CD14-positive monocyte (primary cell): ENCODE measurements around the gene BLMH. TPM values are rescaled to one million over a fixed set of nuclear protein-coding genes. Genes with fewer than 3 reads are reported as not detected.

Experiments used
- DNase-seq, 3 donors: peaks; one replicate each; pipeline ENCODE4 v3.0.0-alpha.2; 2011 to 2022
- H2AFZ ChIP-seq: 2 replicates; pipeline ENCODE4 v1.6.0; 2012; ENCODE audit warnings: mild to moderate bottlenecking, low read depth, low read length, inconsistent platforms; ENCODE audit not compliant: insufficient read depth, poor library complexity, severe bottlenecking
- H3K27ac ChIP-seq, 2 donors: 1 replicate in 1 of 2; 2 replicates in 1 of 2; pipeline ENCODE4 v1.5.1; 2012 to 2013; ENCODE audit warnings: low read length in 2 of 2, control low read depth in 1 of 2, inconsistent platforms in 1 of 2, low read depth in 1 of 2, mild to moderate bottlenecking in 1 of 2
- H3K27me3 ChIP-seq, 2 donors: one replicate each; pipeline versions ENCODE4 v1.6.0 to v1.6.1; 2011 to 2013; ENCODE audit warnings: low read length in 2 of 2; ENCODE audit not compliant: control insufficient read depth in 2 of 2, insufficient read depth in 2 of 2
- H3K36me3 ChIP-seq, 2 donors: replicated peaks in 1 of 2; 1 replicate in 1 of 2; 2 replicates in 1 of 2; pipeline versions ENCODE4 v1.5.1 to v1.6.1; 2012 to 2013; ENCODE audit warnings: low read length in 2 of 2, control low read depth in 1 of 2, inconsistent platforms in 1 of 2, mild to moderate bottlenecking in 1 of 2; ENCODE audit not compliant: insufficient read depth in 2 of 2, control insufficient read depth in 1 of 2
- H3K4me1 ChIP-seq, 2 donors: 1 replicate in 1 of 2; 2 replicates in 1 of 2; pipeline versions ENCODE4 v1.5.1 to v1.6.1; 2012 to 2013; ENCODE audit warnings: low read length in 2 of 2, control low read depth in 1 of 2, inconsistent platforms in 1 of 2, mild to moderate bottlenecking in 1 of 2, moderate library complexity in 1 of 2; ENCODE audit not compliant: insufficient read depth in 2 of 2, control insufficient read depth in 1 of 2
- H3K4me2 ChIP-seq: replicated peaks from 2 replicates; pipeline ENCODE3; 2012; ENCODE audit warnings: low read length, moderate library complexity, mild to moderate bottlenecking; ENCODE audit not compliant: poor library complexity, severe bottlenecking; ENCODE audit errors: extremely low read depth
- H3K4me3 ChIP-seq, 3 experiments: fragments of 200-600 bp in 1 of 3; sonication (generic) in 1 of 3; replicated peaks in 1 of 3; 1 replicate in 2 of 3; 2 replicates in 1 of 3; pipeline ENCODE4 v1.5.1; 2011 to 2013; ENCODE audit warnings: low read length in 3 of 3, mild to moderate bottlenecking in 3 of 3, control low read depth in 2 of 3, low read depth in 2 of 3, inconsistent platforms in 1 of 3, moderate library complexity in 1 of 3
- H3K79me2 ChIP-seq: 2 replicates; pipeline ENCODE4 v1.6.0; 2012; ENCODE audit warnings: mild to moderate bottlenecking, control low read depth, inconsistent platforms, low read length, moderate library complexity; ENCODE audit not compliant: insufficient read depth
- H3K9ac ChIP-seq: 2 replicates; pipeline ENCODE4 v1.6.0; 2017; ENCODE audit warnings: low read length, mild to moderate bottlenecking; ENCODE audit not compliant: insufficient read depth, poor library complexity, severe bottlenecking
- H3K9me3 ChIP-seq, 2 donors: replicated peaks in 1 of 2; 1 replicate in 1 of 2; 2 replicates in 1 of 2; pipeline versions ENCODE4 v1.5.1 to v1.6.1; 2012 to 2013; ENCODE audit warnings: low read length in 2 of 2, control low read depth in 1 of 2; ENCODE audit not compliant: control insufficient read depth in 1 of 2, insufficient read depth in 1 of 2
- H4K20me1 ChIP-seq: 2 replicates; pipeline ENCODE4 v1.6.0; 2012; ENCODE audit warnings: mild to moderate bottlenecking, low read length, control low read depth, moderate library complexity; ENCODE audit not compliant: insufficient read depth
- H3K27ac Mint-ChIP-seq, 7 donors: one replicate each; pipeline ENCODE4 v1.8.0; 2020; ENCODE audit warnings: mild to moderate bottlenecking in 7 of 7, mixed read lengths in 7 of 7, moderate library complexity in 6 of 7, inconsistent platforms in 2 of 7
- H3K27me3 Mint-ChIP-seq, 3 donors: one replicate each; pipeline ENCODE4 v1.8.0; 2021 to 2022; ENCODE audit warnings: low read depth in 3 of 3, mild to moderate bottlenecking in 3 of 3, mixed read lengths in 3 of 3, moderate library complexity in 3 of 3, inconsistent platforms in 1 of 3
- H3K36me3 Mint-ChIP-seq, 2 donors: one replicate each; pipeline ENCODE4 v1.8.0; 2020; ENCODE audit warnings: mixed read lengths in 2 of 2, inconsistent platforms in 1 of 2, mild to moderate bottlenecking in 1 of 2
- H3K4me1 Mint-ChIP-seq: one replicate; pipeline ENCODE4 v1.8.0; 2020; ENCODE audit warnings: mild to moderate bottlenecking, mixed read lengths
- H3K4me3 Mint-ChIP-seq, 2 donors: one replicate each; pipeline ENCODE4 v1.8.0; 2020; ENCODE audit warnings: mild to moderate bottlenecking in 2 of 2, mixed read lengths in 2 of 2, moderate library complexity in 1 of 2
- H3K9me3 Mint-ChIP-seq, 7 donors: one replicate each; pipeline ENCODE4 v1.8.0; 2020 to 2022; ENCODE audit warnings: mixed read lengths in 7 of 7, mild to moderate bottlenecking in 6 of 7, moderate library complexity in 6 of 7, inconsistent platforms in 2 of 7
- CTCF ChIP-seq: fragments of 200-600 bp; IDR thresholded peaks from one replicate; pipeline ENCODE4 v1.8.0; 2022; ENCODE audit warnings: antibody characterized with exemption, mild to moderate bottlenecking
- WGBS: methylation state at CpG from one replicate; pipeline ENCODE4 v1.1.5; 2013; ENCODE audit warnings: missing lambda C conversion rate; ENCODE audit not compliant: insufficient coverage; 5-methylcytosine and 5-hydroxymethylcytosine counted together
- intact Hi-C, 2 donors: fragments of 100-400 bp; cut with micrococcal nuclease; formaldehyde crosslinking; loops; one replicate each; pipeline versions ENCODE4 v1.15.0 to v1.15.1; 2023
- polyA plus RNA-seq, 3 donors: library from polyadenylated mRNA; depleted of rRNA in 1 of 3; unstranded in 2 of 3; stranded (reverse) in 1 of 3; fragments of 300-500 nt in 2 of 3; fragments of >200 nt in 1 of 3; fragmentation: Illumina TruSeq in 2 of 3; gene quantifications; 1 replicate in 2 of 3; 2 replicates in 1 of 3; pipeline ENCODE4 v1.2.3, GENCODE V29; 2012 to 2021

BLMH gene
- polyA plus RNA-seq, 3 donors = 6.6 to 10.8 (median 10.4) TPM

- no peak for TF ChIP-seq CTCF
- no peak overlapping the region for H3K4me2 ChIP-seq
- no peak overlapping the region for H2AFZ ChIP-seq
- WGBS = 100% methylated on average over 1 of the region's 6 CpGs
- no peaks in the 10 kb centered on the region for H3K9me3 Mint-ChIP-seq
- peaks cover 0 to 8% (median 3%) of the 10 kb centered on the region in 3 donors for H3K27me3 Mint-ChIP-seq
- no peaks in the 10 kb centered on the region for H3K4me1 Mint-ChIP-seq
- no peaks in the 10 kb centered on the region for H3K36me3 Mint-ChIP-seq
- no peak overlapping the region for H3K9ac ChIP-seq
- H3K4me3 Mint-ChIP-seq = no peak overlapping the region
- H3K36me3 ChIP-seq = no peaks in the 10 kb centered on the region
- H3K79me2 ChIP-seq = no peaks in the 10 kb centered on the region
- intact Hi-C loops = no loop called here
- H3K9me3 ChIP-seq = no peaks in the 10 kb centered on the region
- no peak overlapping the region for H3K27ac Mint-ChIP-seq
- no peak for DNase-seq
- H3K4me3 ChIP-seq = no peak overlapping the region
- no peaks in the 10 kb centered on the region for H3K4me1 ChIP-seq
- no peak overlapping the region for H3K27ac ChIP-seq
- no peaks in the 10 kb centered on the region for H3K27me3 ChIP-seq
- H4K20me1 ChIP-seq = no peaks in the 10 kb centered on the region
These were observed 17.8 kb upstream of the BLMH start for GRCh38 chr17:30309591-30309990.

GRCh38 chr17:30308406-30308805 is 16.7 kb upstream of the BLMH start:
- DNase-seq = no peak
- Histone ChIP-seq H4K20me1 (no peaks in the 10 kb centered on the region), H3K4me1 (no peaks in the 10 kb centered on the region), H3K79me2 (no peaks in the 10 kb centered on the region), H2AFZ (no peak overlapping the region), H3K27ac (no peak overlapping the region), H3K4me2 (no peak overlapping the region), H3K9me3 (no peaks in the 10 kb centered on the region), H3K36me3 (no peaks in the 10 kb centered on the region), H3K27me3 (no peaks in the 10 kb centered on the region), H3K4me3 (no peak overlapping the region), H3K9ac (no peak overlapping the region)
- no peak overlapping the region for H3K27ac Mint-ChIP-seq
- H3K9me3 Mint-ChIP-seq = no peaks in the 10 kb centered on the region
- no peaks in the 10 kb centered on the region for H3K4me1 Mint-ChIP-seq
- WGBS = no CpG with 5 or more reads among the region's 2 CpGs
- no peak overlapping the region for H3K4me3 Mint-ChIP-seq
- intact Hi-C loops = no loop called here
- H3K36me3 Mint-ChIP-seq = no peaks in the 10 kb centered on the region
- TF ChIP-seq CTCF = no peak
- H3K27me3 Mint-ChIP-seq = peaks cover 0 to 8% (median 7%) of the 10 kb centered on the region in 3 donors
